Prostate gland (tissue), 2 donors: ENCODE data around the gene ACOT11.

Experiments used
- CTCF ChIP-seq, 4 experiments: fragments of 200-600 bp in 2 of 4; fragments of 450-650 bp in 2 of 4; sonication (generic) in 2 of 4; IDR thresholded peaks; 1 replicate in 3 of 4; 2 replicates in 1 of 4; pipeline ENCODE4 v1.5.1; 2016 to 2019; ENCODE audit warnings: antibody characterized with exemption in 4 of 4, mild to moderate bottlenecking in 2 of 4, moderate library complexity in 2 of 4
- POLR2A ChIP-seq: fragments of 450-650 bp; IDR thresholded peaks from one replicate; pipeline ENCODE4 v1.6.1; 2016; ENCODE audit warnings: antibody characterized with exemption, mild to moderate bottlenecking

GRCh38 chr1:54585181-54586066 lies 37.4 kb downstream of the ACOT11 start:
- TF ChIP-seq CTCF (IDR thresholded peaks at IDR 0.05) (no peak), POLR2A (no peak)
